Measurements from ENCODE around the gene ADAMTS2.

The ADAMTS2 gene

GRCh38 chr5:179345433-179346321, at the start of gene ADAMTS2:
Gene ADAMTS2 (minus strand): TSS chr5:179345461. CDS start chr5:179345328, 133 bp downstream.
- peak; percentile 53 for DNase-seq (ENCODE audit: low read depth)

GRCh38 chr5:179393078-179393477, 47.8 kb upstream of the ADAMTS2 start:
- peak; percentile 57 for DNase-seq (ENCODE audit: low read depth)

- DNase-seq (ENCODE audit: low read depth): no peak
Observed at GRCh38 chr5:179387151-179388110, 42.2 kb upstream of the ADAMTS2 start.

GRCh38 chr5:179385914-179386313, 40.7 kb upstream of the ADAMTS2 start:
- DNase-seq (ENCODE audit: low read depth): peak; percentile 70

GRCh38 chr5:179382486-179382885, 37.2 kb upstream of the ADAMTS2 start:
- DNase-seq (ENCODE audit: low read depth): no peak

GRCh38 chr5:179381691-179382090, 36.4 kb upstream of the ADAMTS2 start:
- no peak for DNase-seq (ENCODE audit: low read depth)

- DNase-seq (ENCODE audit: low read depth): no peak
Observed at GRCh38 chr5:179380211-179381035, 35.2 kb upstream of the ADAMTS2 start.

- no peak for DNase-seq (ENCODE audit: low read depth)
Observed at GRCh38 chr5:179379321-179379890, 34.1 kb upstream of the ADAMTS2 start.

- peak; percentile 76 for DNase-seq (ENCODE audit: low read depth)
Observed at GRCh38 chr5:179378441-179379271, 33.4 kb upstream of the ADAMTS2 start.

GRCh38 chr5:179378116-179378440, 32.8 kb upstream of the ADAMTS2 start:
- no peak for DNase-seq (ENCODE audit: low read depth)

GRCh38 chr5:179377421-179378115, 32.3 kb upstream of the ADAMTS2 start:
- no peak for DNase-seq (ENCODE audit: low read depth)

GRCh38 chr5:179376701-179377420, 31.6 kb upstream of the ADAMTS2 start:
- no peak for DNase-seq (ENCODE audit: low read depth)

GRCh38 chr5:179375831-179376365, 30.6 kb upstream of the ADAMTS2 start:
- no peak for DNase-seq (ENCODE audit: low read depth)

GRCh38 chr5:179375236-179375685, 30.0 kb upstream of the ADAMTS2 start:
- no peak for DNase-seq (ENCODE audit: low read depth)

GRCh38 chr5:179374506-179375235, 29.4 kb upstream of the ADAMTS2 start:
- no peak for DNase-seq (ENCODE audit: low read depth)

- DNase-seq (ENCODE audit: low read depth): no peak
Observed at GRCh38 chr5:179373961-179374505, 28.8 kb upstream of the ADAMTS2 start.

GRCh38 chr5:179373101-179373934, 28.1 kb upstream of the ADAMTS2 start:
- no peak for DNase-seq (ENCODE audit: low read depth)

Measured in amniotic epithelial cell (primary cell).